Subcutaneous abdominal adipose tissue (tissue), 5 donors: Measurements from ENCODE around the gene IL2RG.

Experiments used
- H3K27ac ChIP-seq: one replicate; pipeline ENCODE4 v1.7.0; 2013; ENCODE audit warnings: low read depth, mild to moderate bottlenecking, inconsistent platforms, low read length, moderate library complexity
- H3K27me3 ChIP-seq, 5 donors: one replicate each; pipeline ENCODE4 v1.7.0; 2013; ENCODE audit warnings: low read length in 5 of 5, inconsistent platforms in 1 of 5; ENCODE audit not compliant: control insufficient read depth in 5 of 5, insufficient read depth in 4 of 5
- H3K36me3 ChIP-seq, 5 donors: one replicate each; pipeline ENCODE4 v1.7.0; 2013; ENCODE audit warnings: low read length in 5 of 5; ENCODE audit not compliant: control insufficient read depth in 5 of 5, insufficient read depth in 5 of 5
- H3K4me1 ChIP-seq, 5 donors: one replicate each; pipeline ENCODE4 v1.7.0; 2013; ENCODE audit warnings: low read length in 5 of 5, mild to moderate bottlenecking in 3 of 5, moderate library complexity in 1 of 5; ENCODE audit not compliant: control insufficient read depth in 5 of 5, insufficient read depth in 5 of 5
- H3K4me3 ChIP-seq, 5 donors: one replicate each; pipeline ENCODE4 v1.7.0; 2013; ENCODE audit warnings: low read length in 5 of 5, low read depth in 1 of 5
- H3K9ac ChIP-seq, 5 donors: one replicate each; pipeline ENCODE4 v1.7.0; 2013; ENCODE audit warnings: low read length in 5 of 5, mild to moderate bottlenecking in 4 of 5, moderate library complexity in 3 of 5
- H3K9me3 ChIP-seq, 5 donors: one replicate each; pipeline ENCODE4 v1.7.0; 2013; ENCODE audit warnings: low read length in 5 of 5; ENCODE audit not compliant: control insufficient read depth in 5 of 5
- donor health status: healthy.
- donor health status: healthy.
- donor health status: healthy.
- donor health status: healthy.
- donor health status: healthy.

IL2RG gene

GRCh38 chrX:71109051-71109450, 2.3 kb downstream of the IL2RG start:
- H3K36me3 ChIP-seq = no peaks in the 10 kb centered on the region
- H3K9ac ChIP-seq = no peak overlapping the region
- peaks cover 0 to 19% (median 6%) of the 10 kb centered on the region in 5 donors for H3K4me1 ChIP-seq
- no peaks in the 10 kb centered on the region for H3K9me3 ChIP-seq
- H3K4me3 ChIP-seq = no peak overlapping the region
- H3K27me3 ChIP-seq = peaks cover 0 to 21% (median 19%) of the 10 kb centered on the region in 5 donors
- H3K27ac ChIP-seq = no peak overlapping the region

- H3K27me3 ChIP-seq = peaks cover 0 to 23% (median 21%) of the 10 kb centered on the region in 5 donors
- no peak overlapping the region for H3K4me3 ChIP-seq
- no peak overlapping the region for H3K27ac ChIP-seq
- H3K9ac ChIP-seq = no peak overlapping the region
- H3K36me3 ChIP-seq = no peaks in the 10 kb centered on the region
- peaks cover 0 to 30% (median 14%) of the 10 kb centered on the region in 5 donors for H3K4me1 ChIP-seq
- no peaks in the 10 kb centered on the region for H3K9me3 ChIP-seq
Measured at GRCh38 chrX:71107762-71108360, 3.5 kb downstream of the IL2RG start.

DNA sequence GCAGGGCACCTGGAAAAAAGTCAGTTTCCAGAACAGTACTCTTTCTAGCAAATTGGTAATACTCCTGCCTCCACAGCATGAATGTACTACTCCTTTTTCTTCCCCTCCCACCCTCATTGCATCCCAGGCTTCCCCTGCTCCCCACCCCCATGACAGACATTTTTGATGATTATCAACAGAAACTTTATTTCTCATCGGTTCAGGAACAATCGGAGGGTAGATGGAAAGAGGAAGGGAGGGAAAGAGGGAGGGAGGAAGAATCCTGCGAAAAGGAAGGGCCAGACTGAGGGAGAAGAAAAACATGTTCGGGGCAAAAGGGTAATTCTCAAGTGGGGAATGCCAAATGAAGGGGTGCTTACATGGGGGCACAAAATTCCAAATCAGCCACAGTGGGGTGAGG, 4.1 kb downstream of the IL2RG start:
- H3K27ac ChIP-seq = no peak overlapping the region
- H3K27me3 ChIP-seq = peaks cover 0 to 24% (median 21%) of the 10 kb centered on the region in 5 donors
- no peak overlapping the region for H3K4me3 ChIP-seq
- no peaks in the 10 kb centered on the region for H3K36me3 ChIP-seq
- no peak overlapping the region for H3K9ac ChIP-seq
- no peaks in the 10 kb centered on the region for H3K9me3 ChIP-seq
- peaks cover 0 to 33% (median 16%) of the 10 kb centered on the region in 5 donors for H3K4me1 ChIP-seq

DNA sequence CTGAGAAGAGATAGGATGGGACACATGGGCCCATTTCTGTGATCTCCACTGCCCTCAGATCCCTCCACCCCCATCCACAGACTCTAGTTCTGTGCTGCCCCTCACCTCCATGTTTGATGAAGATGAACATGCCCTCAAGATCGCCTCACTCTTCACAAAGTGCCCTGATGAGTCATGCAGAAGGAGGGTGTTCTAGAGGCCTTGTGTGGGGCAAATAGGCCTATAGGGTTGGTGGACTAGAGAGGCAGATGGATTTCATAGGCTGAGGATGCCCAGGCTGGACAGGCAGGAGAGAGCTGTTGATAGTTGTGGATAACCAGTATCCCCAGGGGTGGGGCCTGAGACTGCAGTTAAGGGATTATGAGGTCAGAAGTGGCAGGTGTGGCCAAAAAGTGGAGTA, 5.0 kb downstream of the IL2RG start, which contains the start of gene CXorf65:
CXorf65 (minus strand) TSS at position 314 of the 400 bp plus-strand sequence; CDS start at position 130, 184 bp downstream.
- H3K27ac ChIP-seq = no peak within 1 kb of the TSS
- H3K9me3 ChIP-seq = no peaks in the 10 kb centered on the region
- no peaks in the 10 kb centered on the region for H3K36me3 ChIP-seq
- H3K4me1 ChIP-seq = peaks cover 0 to 33% (median 16%) of the 10 kb centered on the region in 5 donors
- H3K27me3 ChIP-seq = peaks cover 0 to 24% (median 20%) of the 10 kb centered on the region in 5 donors
- H3K4me3 ChIP-seq = no peak within 1 kb of the TSS
- no peak within 1 kb of the TSS for H3K9ac ChIP-seq

DNA sequence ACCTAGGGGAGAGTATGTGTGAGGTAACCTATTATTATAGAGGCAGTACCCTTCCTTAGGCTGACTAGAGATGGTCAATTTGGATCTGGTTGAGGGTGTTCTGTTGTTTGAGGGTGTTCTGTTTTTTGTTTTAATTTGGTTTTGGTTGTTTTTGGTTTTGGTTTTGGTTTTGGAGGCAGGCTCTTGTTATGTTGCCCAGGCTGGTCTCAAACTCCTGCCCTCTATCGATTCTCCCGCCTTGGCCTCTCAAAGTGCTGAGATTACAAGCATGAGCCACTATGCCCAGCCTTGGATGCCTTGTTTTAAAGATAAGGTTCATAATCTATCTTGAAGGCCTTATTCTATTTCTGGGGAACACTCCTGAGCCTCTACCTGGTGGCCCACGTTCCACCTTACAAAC, 5.7 kb downstream of the IL2RG start:
- peaks cover 0 to 33% (median 16%) of the 10 kb centered on the region in 5 donors for H3K4me1 ChIP-seq
- no peak overlapping the region for H3K9ac ChIP-seq
- peaks cover 0 to 3% (median 0%) of the 10 kb centered on the region in 5 donors for H3K36me3 ChIP-seq
- peaks cover 0 to 25% (median 19%) of the 10 kb centered on the region in 5 donors for H3K27me3 ChIP-seq
- H3K9me3 ChIP-seq = no peaks in the 10 kb centered on the region
- no peak overlapping the region for H3K27ac ChIP-seq
- H3K4me3 ChIP-seq = no peak overlapping the region

DNA sequence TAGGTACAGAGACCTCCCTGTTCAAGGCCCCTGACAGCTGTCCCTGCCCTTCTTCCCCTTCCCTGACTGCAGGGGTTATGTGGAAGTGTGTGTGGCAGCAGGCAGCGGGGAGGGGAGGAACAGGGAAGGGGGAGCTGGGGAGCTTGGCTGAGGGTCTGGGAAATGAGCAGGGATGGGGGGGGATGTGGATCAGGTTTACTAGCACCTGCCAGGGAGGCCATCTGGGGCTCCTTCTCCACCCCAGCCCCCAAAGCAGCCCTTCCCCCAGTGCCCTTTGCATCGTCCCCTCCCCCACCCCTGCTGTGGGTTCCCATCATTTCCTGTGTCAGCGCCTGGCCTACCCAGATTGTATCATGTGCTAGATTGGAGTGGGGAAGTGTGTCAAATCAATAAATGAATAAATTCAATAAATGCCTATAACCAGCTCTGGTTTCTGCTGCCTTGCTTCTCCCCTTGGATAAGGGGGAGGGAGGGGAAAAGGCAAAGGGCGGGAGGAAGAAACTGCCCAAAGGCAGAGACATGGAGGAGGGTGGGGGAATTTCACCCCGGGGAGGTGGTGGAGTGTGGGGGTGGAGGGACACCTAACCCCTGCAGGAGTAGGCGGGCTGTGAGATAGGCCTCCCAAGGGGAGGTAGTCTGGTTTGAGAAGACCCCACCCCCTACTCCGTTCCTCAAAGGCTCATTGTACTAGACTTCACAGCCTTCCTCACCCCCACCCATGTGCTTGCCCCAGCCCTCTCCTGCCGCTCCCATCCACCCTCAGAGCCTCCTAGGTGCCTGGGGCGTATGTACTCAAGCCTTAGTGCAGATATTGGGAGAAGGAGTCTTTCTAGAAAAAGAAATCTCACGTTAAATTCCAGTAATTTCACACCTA, 8.0 kb downstream of the IL2RG start:
- no peaks in the 10 kb centered on the region for H3K9me3 ChIP-seq
- H3K27ac ChIP-seq = peak overlapping the region; percentile 33
- H3K4me1 ChIP-seq = peaks cover 0 to 39% (median 16%) of the 10 kb centered on the region in 5 donors
- peak overlapping the region in 1 of 5 donors; percentile 18 for H3K9ac ChIP-seq
- H3K36me3 ChIP-seq = peaks cover 0 to 3% (median 0%) of the 10 kb centered on the region in 5 donors
- H3K4me3 ChIP-seq = peak overlapping the region in 2 of 5 donors; percentile 4 to 26
- peaks cover 0 to 19% (median 17%) of the 10 kb centered on the region in 5 donors for H3K27me3 ChIP-seq

- Histone ChIP-seq H3K4me1 (peaks cover 0 to 36% (median 19%) of the 10 kb centered on the region in 5 donors), H3K27me3 (peaks cover 0 to 19% (median 13%) of the 10 kb centered on the region in 5 donors), H3K9ac (no peak overlapping the region), H3K27ac (no peak overlapping the region), H3K36me3 (peaks cover 0 to 3% (median 0%) of the 10 kb centered on the region in 5 donors), H3K9me3 (no peaks in the 10 kb centered on the region), H3K4me3 (no peak overlapping the region)
Measured at GRCh38 chrX:71102292-71102691, 9.1 kb downstream of the IL2RG start.

- H3K4me3 ChIP-seq = no peak overlapping the region
- H3K27me3 ChIP-seq = peaks cover 0 to 21% (median 13%) of the 10 kb centered on the region in 5 donors
- H3K9me3 ChIP-seq = no peaks in the 10 kb centered on the region
Measured at GRCh38 chrX:71100581-71101505, 10.5 kb downstream of the IL2RG start.

GRCh38 chrX:71099736-71100135, 11.6 kb downstream of the IL2RG start:
- Histone ChIP-seq H3K9me3 (no peaks in the 10 kb centered on the region), H3K4me3 (no peak overlapping the region), H3K27ac (no peak overlapping the region), H3K9ac (no peak overlapping the region), H3K36me3 (peaks cover 0 to 3% (median 0%) of the 10 kb centered on the region in 5 donors), H3K4me1 (peaks cover 0 to 54% (median 35%) of the 10 kb centered on the region in 5 donors), H3K27me3 (peaks cover 0 to 20% (median 13%) of the 10 kb centered on the region in 5 donors)

More at GRCh38 chrX:71100581-71101505, 10.5 kb downstream of the IL2RG start:
- H3K4me1 ChIP-seq = peaks cover 0 to 48% (median 29%) of the 10 kb centered on the region in 5 donors
- no peak overlapping the region for H3K27ac ChIP-seq
- H3K36me3 ChIP-seq = peaks cover 0 to 3% (median 0%) of the 10 kb centered on the region in 5 donors
- H3K9ac ChIP-seq = no peak overlapping the region
